ENCODE data around the gene SZRD1. TPM values are rescaled to one million over a fixed set of nuclear protein-coding genes. Genes with fewer than 3 reads are reported as not detected.

SZRD1 gene
- total RNA-seq: 71.5 and 72.5 TPM in 2 replicates

GRCh38 chr1:16366722-16367257 lies at the start of gene SZRD1:
Gene SZRD1 (plus strand): TSS chr1:16367242. CDS start chr1:16367258, 16 bp downstream.
- DNase-seq (ENCODE audit: low read depth): peak; percentile 100
- no peak for TF ChIP-seq CTCF (IDR thresholded peaks at IDR 0.05; ENCODE audit: insufficient read depth, low read depth, low read length)
- peak within 1 kb of the TSS; percentile 74 for H3K4me3 ChIP-seq (ENCODE audit: low read depth, low read length)

GRCh38 chr1:16318555-16318954 lies 48.5 kb upstream of the SZRD1 start:
- TF ChIP-seq CTCF (IDR thresholded peaks at IDR 0.05; ENCODE audit: insufficient read depth, low read depth, low read length): no peak
- DNase-seq (ENCODE audit: low read depth): peak; percentile 82
- H3K4me3 ChIP-seq (ENCODE audit: low read depth, low read length): no peak overlapping the region

GRCh38 chr1:16321176-16321867 lies 45.7 kb upstream of the SZRD1 start:
- H3K4me3 ChIP-seq (ENCODE audit: low read depth, low read length): no peak overlapping the region
- TF ChIP-seq CTCF (IDR thresholded peaks at IDR 0.05; ENCODE audit: insufficient read depth, low read depth, low read length): no peak
- no peak for DNase-seq (ENCODE audit: low read depth)

GRCh38 chr1:16324456-16324890 lies 42.6 kb upstream of the SZRD1 start:
- no peak for TF ChIP-seq CTCF (IDR thresholded peaks at IDR 0.05; ENCODE audit: insufficient read depth, low read depth, low read length)
- DNase-seq (ENCODE audit: low read depth): peak; percentile 65
- H3K4me3 ChIP-seq (ENCODE audit: low read depth, low read length): no peak overlapping the region

GRCh38 chr1:16326833-16327404 lies 40.1 kb upstream of the SZRD1 start:
- no peak overlapping the region for H3K4me3 ChIP-seq (ENCODE audit: low read depth, low read length)
- peak; percentile 34 for DNase-seq (ENCODE audit: low read depth)
- no peak for TF ChIP-seq CTCF (IDR thresholded peaks at IDR 0.05; ENCODE audit: insufficient read depth, low read depth, low read length)

GRCh38 chr1:16334655-16335340 lies 32.2 kb upstream of the SZRD1 start:
- no peak overlapping the region for H3K4me3 ChIP-seq (ENCODE audit: low read depth, low read length)
- no peak for TF ChIP-seq CTCF (IDR thresholded peaks at IDR 0.05; ENCODE audit: insufficient read depth, low read depth, low read length)
- DNase-seq (ENCODE audit: low read depth): no peak

Data from fibroblast of villous mesenchyme (primary cell).